ENCODE measurements around the gene PSMD11.
A peak's percentile ranks its signal among the peaks of the same experiment; 100 is the strongest.

Gene PSMD11

DNA sequence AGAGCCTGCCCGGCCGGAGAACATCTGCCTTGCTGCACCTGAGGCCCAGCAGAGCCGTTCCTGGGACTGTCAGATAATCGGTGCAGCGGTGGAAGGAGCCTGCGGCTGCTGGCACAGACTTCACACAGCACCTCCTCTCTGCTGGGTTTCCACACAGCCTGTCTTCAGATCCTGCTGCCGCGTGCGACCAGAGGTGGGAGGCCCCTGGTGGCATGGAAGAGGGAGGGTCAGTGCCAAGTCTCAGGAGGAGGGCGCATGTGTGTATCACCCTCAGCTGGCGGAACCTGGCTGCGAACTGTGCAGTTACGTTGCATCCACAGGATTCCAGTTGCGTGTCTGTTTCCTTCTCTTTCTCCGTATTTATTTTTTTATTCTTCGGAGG is 45.8 kb downstream of the PSMD11 start:
- POLR2A ChIA-PET = interaction anchor here (0.5 to 1.6 kb wide), 3 partner anchors 28 to 317 kb away, joined by 3 to 4 read pairs (median 3); no protein-coding TSS in a partner anchor
- peak; percentile 17 for DNase-seq (ENCODE audit: extremely low spot score)
- TF ChIP-seq, protein P1, sequence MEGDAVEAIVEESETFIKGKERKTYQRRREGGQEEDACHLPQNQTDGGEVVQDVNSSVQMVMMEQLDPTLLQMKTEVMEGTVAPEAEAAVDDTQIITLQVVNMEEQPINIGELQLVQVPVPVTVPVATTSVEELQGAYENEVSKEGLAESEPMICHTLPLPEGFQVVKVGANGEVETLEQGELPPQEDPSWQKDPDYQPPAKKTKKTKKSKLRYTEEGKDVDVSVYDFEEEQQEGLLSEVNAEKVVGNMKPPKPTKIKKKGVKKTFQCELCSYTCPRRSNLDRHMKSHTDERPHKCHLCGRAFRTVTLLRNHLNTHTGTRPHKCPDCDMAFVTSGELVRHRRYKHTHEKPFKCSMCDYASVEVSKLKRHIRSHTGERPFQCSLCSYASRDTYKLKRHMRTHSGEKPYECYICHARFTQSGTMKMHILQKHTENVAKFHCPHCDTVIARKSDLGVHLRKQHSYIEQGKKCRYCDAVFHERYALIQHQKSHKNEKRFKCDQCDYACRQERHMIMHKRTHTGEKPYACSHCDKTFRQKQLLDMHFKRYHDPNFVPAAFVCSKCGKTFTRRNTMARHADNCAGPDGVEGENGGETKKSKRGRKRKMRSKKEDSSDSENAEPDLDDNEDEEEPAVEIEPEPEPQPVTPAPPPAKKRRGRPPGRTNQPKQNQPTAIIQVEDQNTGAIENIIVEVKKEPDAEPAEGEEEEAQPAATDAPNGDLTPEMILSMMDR (IDR thresholded peaks at IDR 0.05; ENCODE audit: control extremely low read depth, extremely low read depth, low read depth, missing control alignments) = no peak
- CTCF ChIA-PET = interaction anchor here (0.9 to 15.0 kb wide), 5 partner anchors 10 to 387 kb away, joined by 3 to 177 read pairs (median 5); partner anchors contain the start of gene MYO1D

DNA sequence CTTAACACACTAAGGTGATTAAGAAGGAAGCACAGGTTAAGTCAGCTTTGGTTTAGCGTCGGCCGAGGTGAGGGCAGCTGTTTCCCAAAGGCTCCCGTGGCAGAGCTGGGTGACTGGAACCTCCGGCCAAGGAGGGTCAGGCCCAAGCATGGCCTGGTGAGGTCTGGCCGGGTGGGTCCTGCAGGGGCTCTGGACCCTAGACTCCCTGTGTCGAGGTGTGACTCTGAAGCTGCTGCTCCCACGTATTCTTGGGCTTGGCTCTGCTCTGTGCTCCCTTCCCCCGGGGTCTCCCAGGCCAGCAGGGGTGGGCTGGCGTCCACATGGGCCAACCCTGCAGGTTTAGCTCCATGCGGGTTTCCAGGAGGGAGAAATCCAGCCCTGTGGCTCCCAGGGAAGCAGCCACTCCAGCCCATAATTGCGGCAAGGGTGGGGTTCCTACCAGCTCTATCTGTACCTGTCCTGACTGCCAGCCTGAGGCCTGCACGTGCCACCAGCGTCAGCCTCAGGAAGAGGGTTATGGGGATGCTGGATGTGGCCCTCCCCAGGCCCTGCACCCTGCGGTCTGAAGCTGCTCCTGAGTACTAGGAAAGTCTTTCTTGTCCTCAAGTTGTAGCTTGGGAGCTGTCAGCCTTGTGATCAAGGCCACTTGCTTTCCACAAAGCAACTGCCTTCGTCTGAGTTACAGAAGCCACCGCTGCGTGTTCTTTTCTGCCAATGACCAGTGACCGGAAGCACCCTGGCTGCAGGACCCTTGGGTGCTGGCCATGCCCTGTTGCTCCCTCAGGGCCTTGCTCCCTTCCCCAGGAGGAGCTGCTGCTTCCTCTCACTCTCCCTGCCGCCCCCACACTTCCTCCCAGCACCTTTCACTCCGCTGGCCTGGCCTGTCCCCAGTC is 47.3 kb downstream of the PSMD11 start:
- ChIA-PET POLR2A (interaction anchor here (0.5 to 1.6 kb wide), 5 partner anchors 20 to 67 kb away, joined by 3 to 6 read pairs (median 4); no protein-coding TSS in a partner anchor), CTCF (interaction anchor here (0.7 to 15.0 kb wide), 16 partner anchors 7 to 418 kb away, joined by 3 to 177 read pairs (median 5); partner anchors contain the start of gene PSMD11)
- TF ChIP-seq, protein P1 (IDR thresholded peaks at IDR 0.05; ENCODE audit: control extremely low read depth, extremely low read depth, low read depth, missing control alignments) = no peak
- DNase-seq (ENCODE audit: extremely low spot score) = peak; percentile 68

DNA sequence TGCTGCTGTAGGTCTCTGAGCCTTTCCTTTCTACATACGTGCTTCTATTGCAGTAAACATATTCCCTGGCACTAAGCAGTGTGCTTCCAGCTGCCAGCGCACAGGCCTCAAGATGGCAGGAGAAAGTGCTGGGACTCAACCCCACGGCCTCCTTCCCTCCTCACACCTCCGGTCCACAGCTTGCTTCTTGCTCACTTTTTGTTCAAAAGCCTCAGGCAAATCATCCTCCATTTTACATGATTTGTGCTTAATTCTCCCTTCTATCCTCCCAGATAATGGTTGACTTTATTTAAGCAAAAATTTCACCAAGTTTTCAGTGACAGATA is 47.9 kb downstream of the PSMD11 start:
- ChIA-PET POLR2A (interaction anchor here (1.6 kb wide), 1 partner anchor 24 kb away, joined by 6 read pairs; no protein-coding TSS in a partner anchor), CTCF (interaction anchor here (0.8 to 15.0 kb wide), 13 partner anchors 8 to 418 kb away, joined by 3 to 177 read pairs (median 7); partner anchors contain the start of gene PSMD11)
- no peak for DNase-seq (ENCODE audit: extremely low spot score)
- TF ChIP-seq, protein P1 (IDR thresholded peaks at IDR 0.05; ENCODE audit: control extremely low read depth, extremely low read depth, low read depth, missing control alignments) = no peak

DNA sequence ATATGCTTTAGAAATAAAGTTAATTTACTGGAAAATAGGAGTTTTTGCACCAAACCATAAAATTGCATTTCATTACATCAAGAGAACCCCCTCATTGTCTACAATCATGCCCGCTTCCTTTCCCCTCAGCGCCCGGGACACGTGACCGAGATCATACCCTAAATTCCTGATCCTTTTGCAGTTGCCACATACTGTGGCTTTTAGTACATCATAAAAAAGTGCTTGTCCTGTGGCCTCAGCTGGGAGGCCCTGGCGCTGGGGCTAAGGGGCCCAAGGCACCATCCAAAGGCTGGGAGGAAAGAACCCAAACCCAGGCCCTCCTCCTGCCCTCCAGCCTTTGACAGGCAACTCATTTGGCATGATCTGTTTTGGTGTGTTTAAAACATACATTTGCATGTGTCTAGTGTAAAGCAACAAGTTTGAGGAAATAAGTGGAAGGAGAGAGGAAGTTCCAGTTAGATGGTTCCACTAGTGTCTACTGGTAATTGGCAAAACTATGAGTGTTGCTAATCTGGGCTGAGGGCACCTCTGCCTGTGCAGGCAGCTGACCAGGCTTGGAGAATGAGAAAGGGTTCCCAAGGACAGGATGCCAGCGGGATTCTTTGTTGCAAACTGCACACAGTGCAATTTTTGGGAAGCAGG is 48.5 kb downstream of the PSMD11 start:
- POLR2A ChIA-PET = interaction anchor here (1.6 kb wide), 1 partner anchor 23 kb away, joined by 6 read pairs; no protein-coding TSS in a partner anchor
- CTCF ChIA-PET = interaction anchor here (1.0 to 15.0 kb wide), 9 partner anchors 9 to 417 kb away, joined by 3 to 177 read pairs (median 7); partner anchors contain the start of gene PSMD11
- DNase-seq (ENCODE audit: extremely low spot score) = peak; percentile 25
- TF ChIP-seq, protein P1 (IDR thresholded peaks at IDR 0.05; ENCODE audit: control extremely low read depth, extremely low read depth, low read depth, missing control alignments) = no peak

DNA sequence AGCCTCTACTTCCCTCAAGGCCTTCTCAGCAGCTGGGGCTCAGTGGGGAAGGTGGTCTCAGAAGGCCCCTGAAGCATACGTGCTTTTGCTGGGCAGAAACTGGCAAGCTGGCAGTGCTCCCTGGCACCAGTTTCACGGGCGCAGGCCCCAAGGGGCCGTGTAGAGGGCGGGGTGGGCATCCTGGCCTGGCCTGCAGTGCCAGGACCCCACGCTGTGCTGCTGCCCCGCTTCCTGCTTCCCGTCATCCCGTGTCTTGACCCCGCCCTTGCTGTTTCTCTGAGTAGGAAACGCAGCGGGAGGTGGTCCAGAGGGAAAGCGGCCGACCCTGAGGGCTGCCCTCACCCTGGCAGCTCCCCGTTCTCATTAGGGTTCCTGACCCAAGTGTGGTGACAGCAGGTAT is 49.3 kb downstream of the PSMD11 start:
- ChIA-PET POLR2A (no interaction called here), CTCF (interaction anchor here (1.0 kb wide), 1 partner anchor 21 kb away, joined by 3 read pairs; no protein-coding TSS in a partner anchor)
- TF ChIP-seq, protein P1 (IDR thresholded peaks at IDR 0.05; ENCODE audit: control extremely low read depth, extremely low read depth, low read depth, missing control alignments) = no peak
- no peak for DNase-seq (ENCODE audit: extremely low spot score)

DNA sequence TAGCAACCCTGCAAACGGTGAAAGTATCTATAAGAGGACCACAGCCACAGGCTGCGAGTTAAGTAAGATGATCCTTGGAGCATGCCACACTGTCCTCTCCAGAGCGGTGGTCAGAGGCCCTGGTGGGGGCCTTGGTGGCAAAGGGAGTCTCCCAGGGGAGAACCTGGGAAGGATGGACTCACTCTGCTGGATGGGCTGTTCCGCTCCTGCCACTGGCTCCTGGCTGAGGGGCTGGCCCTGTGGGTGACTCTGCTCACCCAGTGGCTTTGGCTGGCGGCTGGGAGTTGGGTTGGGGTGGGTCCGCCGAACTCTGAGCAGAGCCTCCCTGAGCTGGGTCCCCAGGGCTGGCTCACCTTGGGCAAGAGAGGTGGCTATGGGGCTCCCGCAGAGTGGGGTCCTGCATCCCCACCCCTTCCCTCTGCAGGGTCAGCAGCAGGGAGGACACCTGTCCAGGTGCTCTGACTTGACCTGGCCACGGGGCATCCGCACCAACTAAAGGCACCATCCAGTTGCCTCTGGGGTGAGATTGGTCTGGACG is 49.7 kb downstream of the PSMD11 start:
- TF ChIP-seq, protein P1 (IDR thresholded peaks at IDR 0.05; ENCODE audit: control extremely low read depth, extremely low read depth, low read depth, missing control alignments) = no peak
- POLR2A ChIA-PET = no interaction called here
- CTCF ChIA-PET = interaction anchor here (1.1 kb wide), 1 partner anchor 7 kb away, joined by 3 read pairs; the partner anchor contains the start of gene CDK5R1
- no peak for DNase-seq (ENCODE audit: extremely low spot score)

All from GM10248 (cell line).